IPS-NIHi7 (cell line): ENCODE data around the gene RAPGEFL1.
"Not testable (repeated sequence)": the region's sequence is repeated elsewhere in the genome, so short reads cannot be mapped to it uniquely, and the experiment has no call there.

Experiments used
- DNase-seq: peaks from one replicate; pipeline ENCODE4 v3.0.0; 2012; ENCODE audit warnings: mixed read lengths; ENCODE audit errors: extremely low spot score

Gene RAPGEFL1

GRCh38 chr17:40209404-40210093 is 32.3 kb downstream of the RAPGEFL1 start:
- DNase-seq, result no peak

GRCh38 chr17:40213914-40214313 is 36.6 kb downstream of the RAPGEFL1 start:
- not testable (repeated sequence) for DNase-seq

- DNase-seq, result no peak
These were observed 40.9 kb downstream of the RAPGEFL1 start for GRCh38 chr17:40218006-40218739.

GRCh38 chr17:40218740-40219593 is 41.7 kb downstream of the RAPGEFL1 start, which contains the start of gene WIPF2:
TSS of gene WIPF2 (plus strand) at chr17:40219304. CDS start at chr17:40256460, 37,156 bp downstream.
- peak; percentile 95 for DNase-seq

GRCh38 chr17:40219594-40220338 is 42.5 kb downstream of the RAPGEFL1 start:
- DNase-seq, result peak; percentile 85

GRCh38 chr17:40224718-40225550 is 47.7 kb downstream of the RAPGEFL1 start:
- no peak for DNase-seq

GRCh38 chr17:40229146-40229545 is 51.9 kb downstream of the RAPGEFL1 start:
- DNase-seq, result not testable (repeated sequence)

- no peak for DNase-seq
These were observed 53.4 kb downstream of the RAPGEFL1 start for GRCh38 chr17:40230670-40231069.

GRCh38 chr17:40231928-40232327 is 54.7 kb downstream of the RAPGEFL1 start:
- DNase-seq, result not testable (repeated sequence)

- no peak for DNase-seq
These were observed 64.1 kb downstream of the RAPGEFL1 start for GRCh38 chr17:40241252-40241834.

- no peak for DNase-seq
These were observed 65.5 kb downstream of the RAPGEFL1 start for GRCh38 chr17:40242774-40243173.

GRCh38 chr17:40243761-40244160 is 66.5 kb downstream of the RAPGEFL1 start:
- no peak for DNase-seq

GRCh38 chr17:40244255-40244654 is 67.0 kb downstream of the RAPGEFL1 start:
- DNase-seq, result no peak
